Measurements from ENCODE around the gene OR9Q1.

The OR9Q1 gene

DNA sequence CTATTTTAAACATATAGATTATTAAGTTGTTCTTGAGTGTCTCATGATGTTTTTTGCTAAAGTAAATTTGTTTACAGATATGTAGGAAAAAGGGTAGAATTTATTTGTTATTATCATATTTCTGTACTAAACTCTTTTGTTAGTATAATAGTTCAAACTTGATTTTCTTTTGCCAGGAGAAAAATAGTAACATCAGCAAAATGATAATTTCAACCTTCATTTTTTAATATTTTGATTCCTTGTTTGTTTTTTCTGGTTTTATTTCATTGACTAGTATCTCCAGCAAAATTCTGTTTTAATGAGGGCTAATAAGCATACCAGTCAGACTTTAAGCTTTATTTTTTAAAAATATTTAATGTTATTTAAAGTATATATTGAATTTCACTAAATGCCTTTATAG lies 192.8 kb downstream of the OR9Q1 start:
- H3K9ac ChIP-seq (ENCODE audit: low read length), result no peak overlapping the region
- no peaks in the 10 kb centered on the region for H3K9me3 ChIP-seq (ENCODE audit: control insufficient read depth, low read length)
- no peak overlapping the region for H3K4me3 ChIP-seq (ENCODE audit: low read length)
- H3K27me3 ChIP-seq (ENCODE audit: control insufficient read depth, insufficient read depth, low read length), result no peaks in the 10 kb centered on the region
- no peaks in the 10 kb centered on the region for H3K4me1 ChIP-seq (ENCODE audit: control insufficient read depth, insufficient read depth, low read length)
- H3K36me3 ChIP-seq (ENCODE audit: control insufficient read depth, insufficient read depth, low read length), result no peaks in the 10 kb centered on the region

DNA sequence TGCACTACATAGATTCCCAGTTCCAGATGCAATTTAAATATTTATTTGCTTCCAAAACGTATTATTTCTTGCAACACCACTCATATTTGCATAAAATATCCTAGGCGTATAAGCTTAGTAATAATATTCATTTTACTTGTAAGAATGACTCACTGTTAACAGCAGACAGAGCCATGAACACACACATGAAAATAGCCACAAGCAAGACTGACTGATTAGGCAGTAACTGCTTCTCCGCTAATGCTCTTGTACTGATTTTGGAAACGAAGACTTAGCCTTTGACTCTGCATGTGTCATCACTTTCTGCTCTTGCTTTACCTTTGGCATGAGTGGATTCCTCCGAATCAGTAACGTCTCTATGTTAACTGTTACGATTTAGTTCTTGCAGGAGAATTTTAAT lies 199.0 kb downstream of the OR9Q1 start:
- H3K4me1 ChIP-seq (ENCODE audit: control insufficient read depth, insufficient read depth, low read length), result no peaks in the 10 kb centered on the region
- no peaks in the 10 kb centered on the region for H3K9me3 ChIP-seq (ENCODE audit: control insufficient read depth, low read length)
- H3K9ac ChIP-seq (ENCODE audit: low read length), result no peak overlapping the region

DNA sequence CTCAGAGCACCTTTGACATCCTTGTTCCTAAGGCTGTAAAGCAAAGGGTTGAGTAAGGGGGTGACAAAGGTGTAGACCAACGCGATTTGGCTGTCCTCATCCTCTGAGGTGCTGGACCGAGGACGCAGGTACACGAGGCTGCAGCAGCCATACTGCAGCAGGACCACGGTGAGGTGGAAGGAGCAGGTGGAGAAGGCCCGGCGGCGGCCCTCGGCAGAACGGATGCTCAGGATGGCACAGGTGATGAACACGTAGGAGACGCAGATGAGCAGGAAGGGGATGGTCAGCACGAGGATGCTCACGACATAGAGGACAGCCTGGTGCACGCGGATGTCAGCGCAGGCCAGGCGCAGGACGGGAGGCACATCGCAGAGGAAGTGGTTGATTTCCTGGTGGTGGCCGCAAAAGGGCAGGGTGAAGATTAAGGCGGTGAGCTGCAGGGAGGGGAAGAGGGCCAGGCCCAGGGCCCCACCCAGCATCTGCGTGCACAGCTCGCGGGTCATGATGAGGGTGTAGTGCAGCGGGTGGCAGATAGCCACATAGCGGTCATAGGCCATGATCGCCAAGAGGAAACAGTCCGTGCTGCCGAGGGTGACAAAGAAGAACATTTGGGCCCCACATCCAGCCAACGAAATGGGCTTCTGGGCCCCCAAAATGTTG lies 204.4 kb downstream of the OR9Q1 start:
- Histone ChIP-seq H3K4me1 (ENCODE audit: control insufficient read depth, insufficient read depth, low read length) (no peaks in the 10 kb centered on the region), H3K36me3 (ENCODE audit: control insufficient read depth, insufficient read depth, low read length) (no peaks in the 10 kb centered on the region), H3K27me3 (ENCODE audit: control insufficient read depth, insufficient read depth, low read length) (no peaks in the 10 kb centered on the region), H3K9ac (ENCODE audit: low read length) (no peak overlapping the region), H3K4me3 (ENCODE audit: low read length) (no peak overlapping the region), H3K9me3 (ENCODE audit: control insufficient read depth, low read length) (no peaks in the 10 kb centered on the region)

More for the DNA sequence above, 199.0 kb downstream of the OR9Q1 start:
- no peaks in the 10 kb centered on the region for H3K27me3 ChIP-seq (ENCODE audit: control insufficient read depth, insufficient read depth, low read length)
- no peak overlapping the region for H3K4me3 ChIP-seq (ENCODE audit: low read length)
- no peaks in the 10 kb centered on the region for H3K36me3 ChIP-seq (ENCODE audit: control insufficient read depth, insufficient read depth, low read length)
